GM19025 (cell line): Measurements from ENCODE around the gene LSAMP.

Experiments used
- ATAC-seq: cut with Tn5 transposase; IDR thresholded peaks from one replicate; pipeline ENCODE4 v1.9.1; 2021; ENCODE audit warnings: mild to moderate bottlenecking, low read depth, moderate library complexity; ENCODE audit not compliant: unreplicated experiment

LSAMP gene

GRCh38 chr3:116445311-116445841 lies at the start of gene LSAMP:
TSS of gene LSAMP (minus strand) at chr3:116445487.
- no peak for ATAC-seq

DNA sequence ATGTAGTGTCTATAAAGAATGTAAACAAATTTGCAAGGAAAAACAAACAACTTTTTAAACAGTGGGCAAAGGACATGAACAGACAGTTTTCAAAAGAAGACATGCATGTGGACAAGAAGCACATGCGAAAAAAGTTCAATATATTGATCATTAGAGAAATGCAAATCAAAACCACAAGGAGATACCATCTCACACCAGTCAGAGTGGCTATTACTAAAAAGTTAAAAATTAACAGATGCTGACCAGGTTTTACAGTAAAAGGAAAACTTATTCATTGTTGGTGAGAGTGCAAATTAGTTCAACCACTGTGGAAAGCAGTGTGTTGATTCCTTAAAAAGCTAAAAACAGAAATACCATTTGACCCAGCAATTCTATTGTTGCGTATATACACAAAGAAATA lies 47.1 kb upstream of the LSAMP start:
- no peak for ATAC-seq

GRCh38 chr3:116483135-116483534 lies 37.8 kb upstream of the LSAMP start:
- ATAC-seq, result no peak

- ATAC-seq, result no peak
These were observed 31.4 kb upstream of the LSAMP start for GRCh38 chr3:116476691-116477090.

- no peak for ATAC-seq
These were observed 29.5 kb upstream of the LSAMP start for GRCh38 chr3:116474801-116475200.

DNA sequence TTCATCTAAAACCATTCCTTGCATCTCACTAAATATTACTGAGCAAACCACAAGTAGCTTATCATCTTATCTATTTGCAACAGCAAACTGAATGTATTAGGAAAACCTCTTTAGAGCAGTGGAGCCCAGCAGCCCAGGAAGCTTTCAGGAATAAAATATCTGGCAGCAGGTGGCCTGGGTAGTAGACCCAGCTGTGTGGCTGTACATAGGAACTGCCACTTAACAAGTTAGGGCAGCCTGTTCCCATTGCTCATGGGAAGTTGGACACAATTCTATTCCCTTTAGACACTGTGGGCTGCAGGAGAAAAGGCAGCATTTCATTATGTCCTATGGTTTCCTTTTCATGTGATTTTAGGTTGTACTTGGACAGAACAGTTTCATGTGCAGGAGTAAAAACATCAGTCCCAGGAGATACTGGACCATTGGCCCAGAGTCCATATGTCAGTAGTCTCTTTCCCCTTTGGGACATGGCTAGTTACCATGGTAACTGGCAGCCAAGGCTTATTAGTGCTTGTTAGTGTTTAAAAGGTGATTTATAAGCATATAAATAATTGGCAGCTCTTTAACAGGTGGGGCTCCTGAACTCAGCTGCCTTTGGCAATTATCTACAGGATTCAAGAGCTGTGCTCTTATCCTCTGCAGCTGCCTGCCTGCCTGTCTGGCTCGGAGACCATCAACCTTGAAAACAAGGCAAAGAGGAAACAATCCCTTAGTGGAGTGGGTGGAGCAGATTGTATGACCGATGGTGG lies 28.9 kb upstream of the LSAMP start:
- ATAC-seq, result no peak

- no peak for ATAC-seq
These were observed 28.3 kb upstream of the LSAMP start for GRCh38 chr3:116473602-116474001.

DNA sequence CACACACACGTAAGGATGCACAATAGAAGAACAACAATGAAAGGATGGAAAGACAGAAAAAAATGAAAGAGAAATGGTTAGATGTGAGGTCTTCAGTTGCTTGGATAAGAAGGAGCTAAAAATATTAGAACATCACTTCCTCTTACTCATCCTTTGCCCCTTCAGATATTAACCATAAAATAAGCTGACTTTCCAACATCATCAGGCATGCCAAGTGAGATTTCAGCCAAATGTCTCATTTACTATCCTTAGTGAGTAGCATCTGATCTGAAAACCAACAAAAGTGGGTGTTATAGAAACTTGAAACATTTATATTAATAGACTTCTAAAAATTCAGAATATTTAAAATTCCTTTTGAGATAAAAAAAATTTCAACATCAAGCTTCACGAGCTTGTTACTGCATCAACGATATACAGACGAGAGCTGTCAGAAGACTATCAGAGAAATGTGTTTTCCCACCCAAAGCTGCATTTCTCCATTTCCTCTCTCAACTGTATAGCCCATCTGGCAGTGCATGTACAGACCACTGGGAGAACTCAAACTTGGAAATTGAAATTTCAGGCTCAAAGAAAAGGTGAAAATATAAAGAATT lies 25.4 kb upstream of the LSAMP start:
- ATAC-seq, result no peak

DNA sequence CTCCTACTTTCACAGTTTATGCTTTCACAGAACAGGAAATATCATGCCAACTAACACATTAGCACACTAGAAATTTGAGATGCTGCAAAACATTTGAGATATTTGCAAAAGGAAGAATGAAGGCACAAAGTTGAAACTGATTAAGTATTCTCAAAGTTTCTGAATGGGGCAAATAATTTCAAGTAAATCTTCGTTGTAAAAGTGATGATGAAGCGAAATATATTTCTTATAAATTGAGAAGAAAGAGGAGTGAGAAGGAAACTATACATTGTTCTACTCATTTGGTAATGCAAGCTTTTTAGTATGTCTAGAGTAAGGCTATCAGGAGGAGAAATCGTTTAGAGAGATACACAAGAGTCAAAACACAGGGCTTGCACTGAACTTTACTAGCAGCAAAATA lies 24.3 kb upstream of the LSAMP start:
- no peak for ATAC-seq

DNA sequence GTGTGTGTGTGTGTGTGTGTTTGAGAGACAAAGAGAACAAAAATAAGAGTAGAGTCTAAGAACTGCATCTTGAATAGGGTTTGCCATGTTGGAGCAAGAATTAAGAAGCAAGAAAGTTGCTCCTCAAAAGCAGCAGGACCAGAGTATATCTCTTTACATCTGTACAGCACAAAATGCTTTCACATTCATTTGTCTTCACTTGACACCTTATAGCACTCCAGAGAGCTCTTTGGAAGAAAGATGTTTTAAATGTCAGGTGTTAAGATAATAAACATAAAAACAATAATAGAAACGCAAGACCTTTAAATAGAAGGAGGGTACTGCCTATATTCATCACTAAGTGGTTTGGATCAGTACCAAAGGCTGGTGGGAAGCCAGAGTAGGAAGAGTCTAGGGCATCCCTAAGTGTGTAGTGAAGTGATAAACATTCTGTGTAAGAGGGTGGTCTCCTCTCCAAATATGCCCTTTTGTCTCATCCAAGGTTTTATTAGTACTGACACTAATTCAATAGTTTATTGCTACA lies 19.1 kb upstream of the LSAMP start:
- ATAC-seq, result no peak

- no peak for ATAC-seq
These were observed 8.5 kb upstream of the LSAMP start for GRCh38 chr3:116453666-116454346.

DNA sequence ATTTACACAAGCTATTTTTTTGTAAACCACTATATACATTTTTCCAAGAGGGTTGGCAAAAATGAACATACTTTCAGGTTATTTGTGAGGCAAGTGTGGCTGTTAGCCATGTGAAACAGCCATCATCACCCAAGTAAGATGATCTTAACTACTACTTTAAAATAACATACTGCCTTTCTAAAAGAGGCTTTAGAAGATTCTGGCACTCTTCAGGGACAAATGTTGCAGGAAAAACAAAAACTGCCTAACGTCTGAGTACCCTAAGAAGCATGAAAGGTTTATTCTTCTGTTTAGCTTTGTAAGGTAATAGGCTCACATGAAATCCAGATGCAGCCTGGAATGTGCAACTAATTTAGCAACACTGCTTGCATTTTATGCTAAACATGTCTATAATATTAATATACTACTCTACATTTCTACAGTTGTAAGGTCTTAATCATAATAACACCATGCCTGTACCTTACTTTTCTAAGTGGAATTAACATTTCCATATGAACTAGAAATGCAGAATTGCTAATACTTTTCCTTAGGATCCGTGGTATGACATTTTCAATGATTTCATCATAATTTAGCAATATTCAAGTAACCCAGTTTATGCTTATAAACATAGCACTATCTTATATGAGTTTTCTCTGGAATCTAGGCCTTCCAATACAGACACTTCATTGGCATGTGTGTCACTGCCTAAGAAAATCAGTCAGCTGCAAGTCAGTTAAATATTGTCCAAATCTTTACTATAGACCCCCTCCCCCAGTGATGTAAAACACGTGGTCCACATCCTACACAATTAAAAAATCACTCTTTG lies 4.5 kb upstream of the LSAMP start:
- ATAC-seq, result no peak

- no peak for ATAC-seq
These were observed 703 bp upstream of the LSAMP start for GRCh38 chr3:116445990-116446389.

DNA sequence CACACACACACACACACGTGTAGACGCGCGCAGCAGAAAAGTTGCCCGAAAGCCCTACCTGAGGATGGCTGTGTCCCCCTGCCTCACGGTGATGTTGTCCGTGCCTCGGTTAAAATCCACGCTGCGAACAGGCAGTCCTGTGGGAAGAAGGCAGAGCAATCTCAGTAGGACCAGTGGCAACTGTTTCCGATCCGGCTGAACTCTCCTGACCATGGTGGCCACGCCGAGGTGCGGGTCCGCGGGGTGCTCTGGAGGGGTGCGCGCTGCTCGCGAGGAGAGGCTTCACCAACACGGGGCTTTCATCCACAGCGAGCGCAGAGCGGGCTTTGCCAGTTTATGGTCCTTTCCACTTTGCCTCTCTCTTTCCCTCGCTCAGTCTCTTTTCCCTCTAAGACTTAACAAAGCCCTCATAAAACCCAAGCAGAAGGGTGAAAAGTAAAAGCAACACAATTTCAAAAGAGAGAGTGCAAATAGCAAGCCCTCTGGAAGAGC lies 422 bp downstream of the LSAMP start:
- ATAC-seq, result no peak

- no peak for ATAC-seq
These were observed 1.1 kb downstream of the LSAMP start for GRCh38 chr3:116444115-116444747.

DNA sequence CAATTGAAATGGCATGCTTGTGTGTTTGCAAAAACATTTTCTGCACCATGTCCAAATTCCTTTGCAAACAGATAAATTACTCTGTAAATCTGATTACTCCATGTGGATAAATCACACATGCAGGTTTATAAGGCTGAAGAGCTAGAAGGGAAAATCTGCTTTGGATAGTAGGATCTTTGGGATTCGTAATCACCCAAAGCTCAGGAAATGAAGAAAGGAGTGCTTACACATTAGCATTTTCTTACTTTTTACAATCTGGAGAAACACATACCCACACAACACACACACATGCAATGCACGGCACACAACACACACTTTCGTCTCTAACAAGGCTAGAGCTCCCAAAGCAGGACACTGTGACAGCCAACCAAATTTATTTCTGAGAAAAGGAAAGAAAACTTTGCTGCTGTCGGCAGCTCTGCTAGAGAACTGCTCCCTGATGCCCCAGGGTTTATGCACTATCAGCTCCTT lies 2.1 kb downstream of the LSAMP start:
- no peak for ATAC-seq

DNA sequence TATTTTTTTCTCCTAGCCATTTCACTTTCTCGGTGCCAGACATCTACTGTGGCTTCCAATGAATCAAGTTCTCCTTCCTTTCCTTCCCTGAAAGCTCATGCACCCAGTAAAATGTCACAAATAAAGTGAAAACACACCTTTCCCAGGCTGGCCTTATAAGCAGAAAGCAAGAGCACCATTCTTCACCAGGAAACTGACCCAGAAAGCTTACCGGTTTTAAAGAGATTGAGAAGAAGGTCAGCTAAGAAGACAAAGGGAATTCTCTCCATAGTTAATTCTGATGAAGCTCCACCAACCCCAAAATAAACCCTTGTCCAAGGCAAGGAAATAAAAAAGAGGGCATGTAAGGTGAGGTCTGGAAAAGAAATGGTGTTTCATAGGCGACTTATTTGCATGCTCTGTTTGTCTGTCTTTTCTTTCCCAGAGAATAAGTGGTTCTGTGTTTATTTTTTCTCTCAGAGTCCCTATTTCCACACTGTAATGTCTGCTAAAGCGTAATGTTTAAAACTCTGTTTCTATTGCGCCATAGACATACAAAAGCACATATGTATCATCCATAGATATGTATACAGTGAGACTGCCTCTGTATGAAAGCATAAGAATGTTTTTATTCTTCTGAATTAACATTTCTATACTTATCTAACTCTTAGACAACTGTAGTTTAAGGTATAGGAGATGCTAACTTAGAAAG lies 2.8 kb downstream of the LSAMP start:
- no peak for ATAC-seq

DNA sequence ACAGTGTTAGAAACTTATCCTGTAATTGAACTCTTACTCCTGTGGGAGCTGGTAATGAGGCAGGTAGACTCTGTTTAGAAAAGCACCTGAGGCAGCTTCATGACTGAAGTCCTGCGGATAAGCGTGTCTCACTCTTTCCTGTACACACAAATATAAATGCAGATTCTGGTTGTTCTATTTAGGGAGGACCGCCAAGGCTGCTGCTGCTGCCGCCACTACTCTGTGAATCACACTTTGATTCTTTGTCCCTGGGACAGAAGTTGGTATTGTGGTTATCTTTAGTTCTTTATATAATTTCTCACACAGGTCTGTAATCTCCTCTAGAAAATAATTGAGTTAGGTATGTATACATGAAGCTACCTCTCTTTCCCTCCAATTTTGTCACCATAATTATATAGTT lies 3.6 kb downstream of the LSAMP start:
- no peak for ATAC-seq

- ATAC-seq, result no peak
These were observed 5.1 kb downstream of the LSAMP start for GRCh38 chr3:116440196-116440595.
